ENCODE measurements around the gene ZDHHC11.
"Not testable (repeated sequence)": the region's sequence is repeated elsewhere in the genome, so short reads cannot be mapped to it uniquely, and the experiment has no call there.

DNA sequence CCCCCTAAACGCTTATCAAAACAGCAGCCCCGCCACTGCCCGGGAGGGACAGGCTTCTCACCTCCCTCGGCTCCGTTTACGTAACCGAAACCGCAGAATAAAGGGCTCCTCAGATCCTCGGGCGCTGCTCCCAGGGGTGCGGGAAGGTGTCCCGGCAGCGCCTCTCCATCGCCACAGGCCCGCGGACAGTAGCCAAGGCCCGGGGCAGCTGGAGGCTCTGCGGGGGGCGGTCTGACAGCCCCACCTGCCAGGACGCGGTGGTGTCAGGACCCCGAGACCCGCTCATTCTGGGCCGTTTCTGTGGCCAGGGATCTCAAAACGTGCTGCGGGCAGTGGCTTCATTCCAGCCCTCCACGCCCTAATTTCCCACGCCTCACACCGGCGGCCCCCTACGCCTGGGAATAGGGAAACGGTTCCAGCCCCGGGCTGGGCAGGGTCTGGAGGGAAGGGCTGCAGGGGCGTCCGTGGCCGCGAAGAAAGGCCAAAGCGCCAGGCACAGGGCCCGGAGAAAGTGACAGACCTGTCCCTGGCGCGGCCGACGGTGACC, 66.8 kb downstream of the ZDHHC11 start:
- TF ChIP-seq, protein P1, sequence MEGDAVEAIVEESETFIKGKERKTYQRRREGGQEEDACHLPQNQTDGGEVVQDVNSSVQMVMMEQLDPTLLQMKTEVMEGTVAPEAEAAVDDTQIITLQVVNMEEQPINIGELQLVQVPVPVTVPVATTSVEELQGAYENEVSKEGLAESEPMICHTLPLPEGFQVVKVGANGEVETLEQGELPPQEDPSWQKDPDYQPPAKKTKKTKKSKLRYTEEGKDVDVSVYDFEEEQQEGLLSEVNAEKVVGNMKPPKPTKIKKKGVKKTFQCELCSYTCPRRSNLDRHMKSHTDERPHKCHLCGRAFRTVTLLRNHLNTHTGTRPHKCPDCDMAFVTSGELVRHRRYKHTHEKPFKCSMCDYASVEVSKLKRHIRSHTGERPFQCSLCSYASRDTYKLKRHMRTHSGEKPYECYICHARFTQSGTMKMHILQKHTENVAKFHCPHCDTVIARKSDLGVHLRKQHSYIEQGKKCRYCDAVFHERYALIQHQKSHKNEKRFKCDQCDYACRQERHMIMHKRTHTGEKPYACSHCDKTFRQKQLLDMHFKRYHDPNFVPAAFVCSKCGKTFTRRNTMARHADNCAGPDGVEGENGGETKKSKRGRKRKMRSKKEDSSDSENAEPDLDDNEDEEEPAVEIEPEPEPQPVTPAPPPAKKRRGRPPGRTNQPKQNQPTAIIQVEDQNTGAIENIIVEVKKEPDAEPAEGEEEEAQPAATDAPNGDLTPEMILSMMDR (conservative IDR thresholded peaks at IDR 0.05; ENCODE audit: low read length) = not testable (repeated sequence)
- TF ChIP-seq EZH2phosphoT487 (IDR thresholded peaks at IDR 0.05; ENCODE audit: borderline replicate concordance, low read depth, low read length) = not testable (repeated sequence)
